NCI-H146 (cell line): ENCODE measurements around the gene LINC00237.
A peak's percentile ranks its signal among the peaks of the same experiment; 100 is the strongest.

ENCODE experiments used
- DNase-seq: peaks from one replicate; lab custom pipeline; 2025; lab: John Stamatoyannopoulos, UW

LINC00237 gene

DNA sequence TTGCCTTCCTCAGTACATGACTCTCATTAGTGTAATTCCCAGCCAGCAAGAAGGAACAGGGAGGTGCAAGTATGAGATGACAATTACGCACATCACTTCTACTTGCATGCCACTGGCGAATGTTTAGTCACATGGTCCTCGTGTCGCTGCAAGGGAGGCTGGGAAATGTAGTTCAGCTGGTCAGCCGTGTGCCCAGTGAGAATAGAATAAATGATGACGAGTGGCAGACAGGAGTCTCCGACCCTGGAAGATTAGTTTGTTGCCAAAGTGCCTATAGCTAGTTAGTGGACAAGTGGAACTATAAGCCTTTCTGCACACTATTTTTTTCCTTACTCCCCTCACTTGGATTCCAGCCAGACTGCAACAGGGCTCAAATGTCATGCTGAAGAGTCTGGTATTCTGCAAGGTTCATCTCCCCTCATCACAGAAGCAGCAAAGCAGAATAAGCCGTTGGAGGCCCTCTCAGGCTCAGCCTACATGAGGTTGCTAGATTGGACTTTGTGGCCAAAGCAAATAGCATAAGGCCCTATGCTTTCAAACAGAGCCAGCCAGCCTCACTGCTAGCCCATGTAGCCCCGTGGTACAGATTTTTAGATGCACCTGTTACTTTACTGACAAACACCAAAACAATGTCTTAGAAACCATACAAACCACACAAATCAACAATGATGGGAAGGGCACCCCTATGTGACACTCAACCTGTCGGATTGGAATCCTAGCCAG is 9.7 kb downstream of the LINC00237 start:
- DNase-seq: no peak

DNA sequence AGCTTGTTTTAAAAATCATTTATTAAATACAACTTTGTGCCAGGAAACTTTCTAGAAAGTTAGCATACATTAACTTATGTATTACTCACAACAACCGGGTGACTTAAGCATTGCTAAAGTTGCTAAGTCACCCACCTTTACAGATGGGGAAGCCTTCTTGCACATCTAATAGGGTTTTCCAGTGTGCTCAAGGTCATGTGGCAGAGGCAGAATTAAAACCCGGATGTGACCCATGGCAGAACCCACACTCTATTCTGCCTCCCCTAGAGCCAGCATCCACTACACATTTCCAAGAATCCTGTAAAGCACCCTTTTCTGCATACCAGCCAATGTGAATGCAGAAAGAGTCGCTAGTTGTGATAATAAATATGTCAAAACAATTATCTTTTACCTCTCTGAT is 13.4 kb downstream of the LINC00237 start:
- no peak for DNase-seq

DNA sequence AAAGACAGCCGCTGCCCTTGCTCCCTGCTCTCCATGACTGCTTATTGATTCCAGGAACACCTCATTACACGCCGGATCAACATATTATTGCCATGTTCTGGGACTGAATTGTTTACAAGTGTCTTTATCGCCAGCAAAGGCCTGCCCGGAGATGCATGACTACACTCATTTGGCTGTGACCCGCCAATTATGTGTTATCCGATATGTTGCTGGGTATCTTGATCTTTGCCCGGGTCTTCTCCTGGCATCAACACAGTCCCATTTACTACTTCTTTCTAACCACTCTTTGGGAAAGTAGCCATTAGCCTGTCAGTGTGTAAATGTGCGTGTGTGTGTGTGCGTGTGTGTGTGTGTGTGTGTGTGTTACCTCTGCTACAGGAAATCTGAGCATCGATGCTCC is 15.4 kb downstream of the LINC00237 start:
- DNase-seq: peak; percentile 74

GRCh38 chr20:21090111-21090618 is 16.0 kb downstream of the LINC00237 start:
- peak; percentile 74 for DNase-seq

GRCh38 chr20:21089391-21089790 is 16.8 kb downstream of the LINC00237 start:
- DNase-seq: peak; percentile 47

DNA sequence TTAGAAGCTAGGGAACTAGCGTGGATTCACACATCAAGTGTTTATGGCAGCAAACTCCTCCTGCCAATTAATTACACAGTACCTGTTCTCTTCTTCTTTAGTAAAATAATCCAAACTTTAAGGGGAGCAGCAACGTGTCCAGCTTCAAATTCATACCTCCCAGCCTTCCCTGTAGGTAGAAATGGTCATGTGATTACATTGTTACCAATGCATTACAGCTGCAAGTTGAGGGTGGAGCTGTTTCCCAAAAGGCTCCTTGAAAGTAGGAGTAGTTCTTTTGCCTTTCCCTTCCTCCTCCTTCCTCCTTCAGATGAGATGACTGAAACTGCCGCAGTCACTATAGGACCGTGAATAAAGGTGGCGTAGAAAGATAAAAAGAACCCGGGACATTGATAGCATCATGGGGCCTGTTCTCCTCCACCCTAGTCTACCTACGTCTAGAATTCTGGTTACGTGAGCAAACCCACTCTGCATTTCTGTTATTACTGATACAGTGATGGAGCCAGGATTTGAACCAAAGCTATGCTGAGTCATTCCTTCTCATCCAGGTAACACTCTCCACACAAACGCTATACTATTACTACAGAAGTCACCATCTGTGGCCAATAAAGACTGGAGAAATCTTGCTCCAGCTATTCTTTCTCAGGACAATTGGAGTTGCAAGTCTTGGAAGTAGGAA is 18.2 kb downstream of the LINC00237 start:
- DNase-seq: no peak

GRCh38 chr20:21083825-21084325 is 22.3 kb downstream of the LINC00237 start:
- DNase-seq: no peak

DNA sequence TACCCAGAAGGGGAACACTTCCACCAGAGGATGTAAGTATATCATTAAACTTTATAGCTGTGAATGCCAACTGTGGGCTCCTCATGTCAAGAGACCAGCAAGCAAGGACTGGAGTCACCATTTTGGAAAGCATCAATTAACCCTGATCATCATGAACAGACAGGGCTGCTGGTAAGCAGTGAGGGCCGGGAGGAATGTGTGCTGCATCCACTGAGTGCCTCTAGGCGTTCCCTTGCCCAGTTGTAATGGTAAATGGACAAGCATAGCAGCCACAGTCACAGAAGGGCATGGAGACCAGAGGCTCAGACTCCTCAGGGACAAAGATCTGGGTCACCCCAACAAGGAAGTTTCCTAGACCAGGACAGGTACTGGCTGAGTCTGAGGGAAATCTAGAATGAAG is 23.6 kb downstream of the LINC00237 start:
- no peak for DNase-seq

DNA sequence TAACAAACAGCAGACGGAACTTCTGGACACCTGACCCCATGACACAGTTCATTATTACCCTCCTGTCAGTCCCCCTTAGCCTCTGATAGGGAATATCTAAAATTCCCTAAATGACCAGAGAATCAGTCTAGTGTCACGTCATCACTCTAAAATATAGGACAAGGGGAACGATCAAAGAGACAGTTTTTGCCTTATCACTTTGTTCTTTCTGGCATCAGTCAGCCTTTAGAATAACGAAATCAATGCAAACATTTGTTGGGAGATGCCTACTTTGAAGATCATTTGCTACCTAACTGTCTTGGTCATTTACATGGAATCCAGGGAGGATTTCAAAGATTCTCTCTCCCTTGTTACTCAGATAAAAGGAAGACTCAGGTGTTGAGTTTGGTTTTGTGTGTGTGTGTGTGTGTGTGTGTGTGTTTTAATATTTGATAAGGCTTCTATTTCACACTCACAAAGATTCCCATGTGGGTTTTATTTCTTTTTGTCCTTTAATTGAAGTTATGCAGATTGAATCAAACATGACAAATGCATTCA is 28.3 kb downstream of the LINC00237 start:
- DNase-seq: no peak

DNA sequence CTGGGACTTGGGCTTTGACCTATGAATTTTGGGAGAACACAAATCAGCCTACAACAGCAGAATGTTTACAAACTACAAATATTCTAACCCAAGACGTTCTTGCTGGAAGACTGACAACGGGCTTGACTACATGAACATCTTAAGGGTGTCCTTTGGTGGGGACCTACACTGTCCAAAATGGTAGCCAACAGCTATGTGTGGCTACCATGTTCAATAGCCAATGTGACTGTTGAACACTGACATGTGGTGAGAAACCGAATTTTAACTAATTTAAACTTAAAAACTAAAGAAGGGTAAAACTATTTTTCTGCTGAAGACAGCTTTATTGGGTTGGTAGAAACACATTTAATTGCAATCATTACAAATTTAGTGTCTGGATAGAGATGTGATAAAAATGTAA is 30.1 kb downstream of the LINC00237 start:
- no peak for DNase-seq

GRCh38 chr20:21075471-21075870 is 30.7 kb downstream of the LINC00237 start:
- DNase-seq: no peak

GRCh38 chr20:21074605-21075336 is 31.4 kb downstream of the LINC00237 start:
- no peak for DNase-seq

DNA sequence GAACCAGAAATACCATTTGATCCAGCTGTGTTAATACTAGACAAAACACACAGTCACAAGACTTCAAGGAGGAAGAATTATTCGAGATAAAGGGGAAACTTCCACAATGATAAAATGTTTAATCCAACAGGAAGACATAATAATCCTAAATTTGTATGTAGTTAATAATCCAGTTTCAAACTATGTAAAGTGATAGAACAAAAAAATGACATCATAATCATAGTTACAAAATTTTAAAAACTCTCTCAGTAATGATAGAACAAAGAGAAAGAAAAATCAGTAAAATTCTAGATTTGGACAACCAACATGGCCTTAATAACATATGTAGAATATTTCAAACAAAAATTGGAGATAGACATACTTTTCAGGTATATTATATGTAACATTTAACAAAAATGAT is 38.9 kb downstream of the LINC00237 start:
- DNase-seq: no peak

- DNase-seq: no peak
These were observed 41.2 kb downstream of the LINC00237 start for GRCh38 chr20:21064924-21065323.

DNA sequence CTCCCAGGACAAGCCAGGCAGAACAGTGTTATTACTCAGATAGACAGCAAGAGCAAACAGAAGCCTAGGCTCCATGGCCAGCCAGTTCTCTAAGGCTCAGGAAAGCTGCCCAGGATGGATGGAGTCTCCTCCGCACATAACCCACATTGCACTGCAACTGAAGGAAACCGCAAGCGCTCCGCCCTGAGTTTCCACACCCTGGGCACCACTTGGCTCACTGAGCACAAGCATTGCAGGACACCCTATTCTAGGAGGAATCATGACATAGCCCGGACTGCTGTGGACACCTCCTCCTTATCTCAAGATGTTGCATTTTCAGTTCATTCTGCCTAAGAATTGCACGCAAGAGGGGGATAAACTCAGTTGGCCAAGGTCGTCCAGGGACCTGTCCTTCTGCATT is 42.9 kb downstream of the LINC00237 start:
- DNase-seq: no peak

- DNase-seq: peak; percentile 53
These were observed 53.0 kb downstream of the LINC00237 start for GRCh38 chr20:21053002-21053762.

DNA sequence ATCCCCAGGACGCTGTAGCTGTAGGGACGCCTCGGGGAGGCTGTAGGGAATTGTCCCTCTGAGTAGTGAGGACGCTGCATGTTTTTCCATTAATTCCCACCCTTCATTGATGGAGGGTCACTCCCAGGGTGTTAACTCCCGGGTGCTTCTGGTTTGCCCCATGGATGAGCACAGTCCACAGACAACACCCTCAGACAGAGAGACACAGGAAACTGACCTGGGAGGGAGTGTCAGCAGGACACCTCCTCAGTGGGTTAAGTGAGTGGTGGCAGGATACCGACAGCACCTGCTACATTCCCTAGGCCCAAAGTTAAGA is 53.5 kb downstream of the LINC00237 start:
- no peak for DNase-seq

- DNase-seq: no peak
These were observed 53.9 kb downstream of the LINC00237 start for GRCh38 chr20:21052241-21052640.

- no peak for DNase-seq
These were observed 55.4 kb downstream of the LINC00237 start for GRCh38 chr20:21050710-21051109.

DNA sequence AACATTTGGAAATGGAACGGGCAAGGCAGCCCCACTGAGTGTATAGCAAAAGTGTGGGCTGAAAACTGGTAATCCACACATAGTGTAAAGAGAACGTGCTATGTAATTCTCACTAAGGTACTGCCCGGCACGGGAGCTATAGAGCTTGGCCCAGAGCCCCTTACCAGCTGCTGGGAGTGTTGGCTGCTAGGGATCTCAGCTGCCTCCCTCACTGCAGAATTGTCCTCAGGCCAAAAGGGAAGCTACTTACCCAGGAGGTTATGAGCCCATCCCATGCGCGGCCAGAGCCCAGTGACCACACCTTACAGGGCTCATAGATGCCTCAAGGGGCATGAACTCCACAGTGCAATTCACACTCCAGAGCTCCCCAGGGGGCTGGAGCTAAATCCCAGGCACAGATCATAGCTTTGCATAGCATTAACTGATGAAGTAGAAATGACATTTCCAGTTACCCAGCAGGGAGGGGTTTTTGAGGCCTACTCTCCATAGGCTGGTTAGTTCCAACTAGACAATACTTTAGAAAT is 56.8 kb downstream of the LINC00237 start:
- DNase-seq: no peak

GRCh38 chr20:21048841-21049273 is 57.3 kb downstream of the LINC00237 start:
- DNase-seq: peak; percentile 54
